Esophagus mucosa (tissue), 1 donor: Measurements from ENCODE around the gene TSPAN31. TPM values are rescaled to one million over a fixed set of nuclear protein-coding genes. Genes with fewer than 3 reads are reported as not detected.
"Not testable (repeated sequence)": the region's sequence is repeated elsewhere in the genome, so short reads cannot be mapped to it uniquely, and the experiment has no call there.

Experiments used
- ATAC-seq: fragments of 200-7000 bp; cut with Tn5 transposase; one replicate; pipeline ENCODE4 v1.9.1; 2020
- total RNA-seq: library from RNA; stranded (reverse); gene quantifications from one replicate; pipeline ENCODE4 v1.2.4, GENCODE V29; 2023
- donor health status: DM: yes; HTN: yes; CAD: no.

TSPAN31 gene
- total RNA-seq, 1 donor from 2014 or later = 22.6 TPM

GRCh38 chr12:57767876-57768275, 23.0 kb downstream of the TSPAN31 start:
- no peak for ATAC-seq

- ATAC-seq = no peak
These were observed 24.8 kb downstream of the TSPAN31 start for GRCh38 chr12:57769594-57769993.

GRCh38 chr12:57770734-57771133, 25.9 kb downstream of the TSPAN31 start:
- no peak for ATAC-seq

GRCh38 chr12:57771236-57771872, 26.5 kb downstream of the TSPAN31 start:
- peak; percentile 79 for ATAC-seq

GRCh38 chr12:57771873-57772428, 27.1 kb downstream of the TSPAN31 start, which contains the start of gene METTL1:
Gene METTL1, minus strand, starts transcription at chr12:57772105. Its CDS starts 22 bp downstream, at chr12:57772083.
- ATAC-seq = peak; percentile 94

DNA sequence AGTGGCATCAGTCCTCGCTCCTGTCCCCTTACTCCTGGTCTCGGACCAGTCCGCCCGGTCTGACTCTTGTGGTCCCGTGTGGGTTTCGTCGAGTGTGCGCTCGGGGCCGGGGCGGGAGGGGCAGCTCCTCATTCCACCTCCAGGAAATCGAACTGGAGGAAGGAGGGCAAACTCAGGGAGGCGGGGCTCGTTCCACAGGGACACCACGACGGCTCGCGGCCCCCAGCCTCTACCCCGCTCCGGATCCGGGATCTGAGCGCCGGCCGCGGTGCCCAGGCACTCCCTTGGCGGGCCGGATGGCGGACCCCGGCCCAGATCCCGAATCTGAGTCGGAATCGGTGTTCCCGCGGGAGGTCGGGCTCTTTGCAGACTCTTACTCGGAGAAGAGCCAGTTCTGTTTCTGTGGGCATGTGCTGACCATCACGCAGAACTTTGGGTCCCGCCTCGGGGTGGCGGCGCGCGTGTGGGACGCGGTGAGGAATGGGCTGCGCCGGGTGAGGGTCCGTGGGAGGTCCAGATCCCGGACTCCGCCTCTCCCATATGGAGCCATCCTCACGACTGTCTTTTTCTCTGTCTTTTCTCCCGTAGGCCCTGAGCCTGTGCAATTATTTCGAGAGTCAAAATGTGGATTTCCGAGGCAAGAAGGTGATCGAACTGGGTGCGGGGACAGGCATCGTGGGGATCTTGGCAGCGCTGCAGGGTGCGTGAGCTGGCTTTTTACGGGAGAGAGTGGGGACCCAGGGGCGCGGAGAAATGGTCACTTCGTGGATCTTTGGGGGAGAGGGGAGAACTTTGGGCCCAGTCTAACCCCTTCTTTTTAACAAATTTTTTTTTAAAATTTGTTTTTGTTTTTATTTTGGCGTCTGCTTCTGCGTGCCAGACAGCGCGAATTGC, 27.8 kb downstream of the TSPAN31 start, which contains the start of gene EEF1AKMT3:
TSS of gene EEF1AKMT3 (plus strand) at position 186 of the 894 bp plus-strand sequence. CDS start at position 297, 111 bp downstream.
- ATAC-seq = peak; percentile 54

DNA sequence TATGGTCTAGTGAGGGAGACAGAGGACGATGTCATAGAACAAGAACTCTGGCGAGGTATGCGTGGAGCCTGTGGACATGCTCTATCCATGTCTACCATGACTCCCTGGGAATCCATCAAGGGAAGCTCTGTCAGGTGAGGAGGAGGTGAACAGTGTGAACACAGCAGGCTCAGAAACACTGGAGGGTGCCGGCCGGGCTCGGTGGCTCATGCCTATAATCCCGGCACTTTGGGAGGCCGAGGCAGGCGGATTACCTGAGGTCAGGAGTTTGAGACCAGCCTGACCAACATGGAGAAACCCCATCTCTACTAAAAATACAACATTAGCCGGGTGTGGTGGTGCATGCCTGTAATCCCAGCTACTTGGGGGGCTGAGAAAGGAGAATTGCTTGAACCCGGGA, 29.8 kb downstream of the TSPAN31 start:
- not testable (repeated sequence) for ATAC-seq

- ATAC-seq = no peak
These were observed 30.2 kb downstream of the TSPAN31 start for GRCh38 chr12:57775044-57775443.

- no peak for ATAC-seq
These were observed 30.9 kb downstream of the TSPAN31 start for GRCh38 chr12:57775563-57776246.

DNA sequence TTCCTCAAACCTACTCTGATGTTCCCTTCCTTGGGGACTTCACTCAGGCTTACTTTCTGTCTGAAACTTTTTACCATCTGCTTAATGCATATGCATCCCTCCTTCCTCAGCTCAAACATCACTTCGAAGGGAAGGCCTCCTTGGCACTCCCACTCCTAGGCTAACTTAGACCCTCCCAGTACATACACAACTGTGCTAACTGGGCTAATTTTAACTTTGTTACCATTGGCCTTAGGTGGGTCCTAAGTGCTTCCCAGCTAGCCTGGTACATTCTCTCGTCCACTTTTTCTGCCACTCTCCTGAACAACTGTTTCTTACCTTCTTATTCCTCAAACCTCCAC, 31.4 kb downstream of the TSPAN31 start:
- ATAC-seq = no peak

GRCh38 chr12:57777367-57777766, 32.5 kb downstream of the TSPAN31 start:
- no peak for ATAC-seq

DNA sequence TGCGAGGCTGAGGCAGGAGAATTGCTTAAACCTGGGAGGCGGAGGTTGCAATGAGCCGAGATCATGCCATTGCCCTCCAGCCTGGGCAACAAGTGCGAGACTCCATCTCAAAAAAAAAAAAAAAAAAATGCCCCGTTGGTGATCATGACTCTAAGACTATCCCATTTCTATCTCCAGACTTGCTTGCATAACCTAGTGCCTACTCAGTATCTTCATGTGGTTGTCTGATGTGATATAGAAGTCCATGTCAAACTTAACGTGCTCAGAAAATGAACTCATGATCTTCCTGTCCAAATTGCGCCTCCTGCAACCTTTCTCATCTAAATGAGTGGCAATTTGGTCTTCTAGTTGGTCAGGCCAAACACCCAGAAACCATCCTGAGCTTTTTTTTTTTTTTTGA, 33.1 kb downstream of the TSPAN31 start:
- no peak for ATAC-seq

DNA sequence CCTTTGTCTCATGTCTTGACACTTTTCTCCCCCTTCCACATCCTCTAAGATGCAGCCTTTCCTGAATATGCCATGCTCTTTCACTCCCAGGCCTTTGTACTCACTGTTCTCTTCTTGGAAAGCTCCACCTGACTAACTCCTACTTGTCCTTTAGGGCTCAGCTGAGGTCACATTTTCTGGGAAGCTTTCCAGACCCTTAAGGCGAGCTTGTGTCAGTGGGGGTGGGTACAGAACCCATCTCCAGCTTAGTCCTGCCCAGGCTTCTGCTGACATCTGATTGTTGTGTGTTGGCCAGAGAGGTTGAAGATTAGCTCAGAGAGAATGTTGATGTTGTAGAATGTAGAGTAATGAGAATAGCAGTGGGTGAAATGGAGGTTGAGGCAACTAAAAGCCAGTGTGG, 34.9 kb downstream of the TSPAN31 start:
- ATAC-seq = no peak

DNA sequence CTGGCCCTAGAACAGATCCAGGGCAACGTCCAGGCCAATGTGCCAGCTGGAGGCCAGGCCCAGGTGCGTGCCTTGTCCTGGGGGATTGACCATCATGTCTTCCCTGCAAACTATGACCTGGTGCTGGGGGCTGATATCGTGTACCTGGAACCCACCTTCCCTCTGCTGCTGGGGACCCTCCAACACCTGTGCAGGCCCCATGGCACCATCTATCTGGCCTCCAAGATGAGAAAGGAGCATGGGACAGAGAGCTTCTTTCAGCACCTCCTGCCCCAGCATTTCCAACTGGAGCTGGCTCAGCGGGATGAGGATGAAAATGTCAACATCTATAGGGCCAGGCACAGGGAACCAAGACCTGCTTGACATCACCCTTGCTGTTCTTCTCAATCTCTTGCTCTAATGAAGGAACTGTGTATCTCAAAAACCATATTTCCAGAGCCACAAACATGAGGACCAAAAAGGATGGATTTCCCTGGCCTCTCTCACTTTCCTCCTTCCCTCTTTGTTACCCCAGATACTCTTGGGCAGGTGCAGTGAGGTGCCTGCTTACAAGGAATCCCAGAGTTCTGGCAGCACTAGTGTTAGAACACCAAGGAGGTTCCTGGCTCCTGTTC, 35.6 kb downstream of the TSPAN31 start:
- ATAC-seq = no peak

- no peak for ATAC-seq
These were observed 36.4 kb downstream of the TSPAN31 start for GRCh38 chr12:57781244-57781643.

DNA sequence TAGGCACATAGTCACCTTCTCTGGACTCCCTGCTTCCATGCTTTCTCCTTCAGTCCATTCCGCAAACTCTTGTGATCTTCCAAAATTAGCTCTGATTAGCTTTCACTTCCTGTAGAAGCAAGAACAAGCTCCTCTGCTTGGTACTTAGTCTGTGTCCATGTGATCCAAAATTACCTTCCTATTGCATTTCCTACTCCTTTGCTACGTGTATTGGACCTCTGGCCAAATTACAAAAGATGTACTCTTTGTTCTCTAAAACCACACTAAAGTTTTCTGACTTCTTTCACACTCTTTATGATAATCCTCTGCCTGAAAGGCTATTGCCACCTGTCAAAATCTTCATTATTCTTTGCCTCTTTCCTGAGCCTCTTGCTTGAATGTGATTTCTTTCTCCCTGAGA, 37.0 kb downstream of the TSPAN31 start:
- no peak for ATAC-seq

- no peak for ATAC-seq
These were observed 37.4 kb downstream of the TSPAN31 start for GRCh38 chr12:57782243-57782607.

- ATAC-seq = peak; percentile 96
These were observed 38.0 kb downstream of the TSPAN31 start, which contains the start of gene TSFM for GRCh38 chr12:57782608-57783465. Gene TSFM, plus strand, starts transcription at chr12:57782787. Its CDS starts 15 bp downstream, at chr12:57782802.

DNA sequence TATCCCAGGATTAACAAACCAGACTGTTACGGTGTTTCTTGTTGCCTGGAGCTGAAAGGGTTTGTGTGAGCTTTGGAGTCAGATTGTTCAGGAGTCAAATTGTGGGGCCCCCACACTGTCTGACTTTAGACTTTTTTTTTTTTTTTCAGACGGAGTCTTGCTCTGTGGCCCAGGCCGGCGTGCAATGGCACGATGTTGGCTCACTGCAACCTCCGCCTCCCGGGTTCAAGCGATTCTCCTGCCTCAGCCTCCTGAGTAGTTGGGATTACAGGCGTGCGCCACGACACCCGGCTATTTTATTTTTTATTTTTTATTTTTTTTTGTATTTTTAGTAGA, 38.6 kb downstream of the TSPAN31 start:
- ATAC-seq = no peak

- ATAC-seq = no peak
These were observed 39.0 kb downstream of the TSPAN31 start for GRCh38 chr12:57783861-57784260.

DNA sequence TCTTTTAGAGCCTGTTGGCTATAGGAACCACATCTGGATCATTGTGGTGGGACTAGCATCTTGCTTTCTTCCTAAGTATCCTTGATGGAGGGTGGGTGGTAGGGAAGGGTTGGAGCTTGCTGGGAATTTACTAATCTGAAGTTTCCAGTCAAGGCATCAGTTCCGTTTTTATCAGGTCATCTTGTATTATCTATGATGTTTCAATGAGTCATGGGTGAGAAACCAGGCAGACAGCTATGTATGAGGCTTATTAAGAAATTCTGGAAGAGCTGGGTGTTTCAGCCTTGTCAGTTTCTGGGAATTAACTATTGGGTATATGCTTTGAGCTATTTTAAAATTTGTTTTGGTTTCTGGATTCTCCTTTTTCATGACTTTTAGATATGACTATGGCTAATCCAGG, 49.1 kb downstream of the TSPAN31 start:
- peak; percentile 78 for ATAC-seq

GRCh38 chr12:57795354-57795753, 50.5 kb downstream of the TSPAN31 start:
- peak; percentile 87 for ATAC-seq
